Motor neuron (in vitro differentiated cells): ENCODE data around the gene CTNNA3. TPM values are rescaled to one million over a fixed set of nuclear protein-coding genes. Genes with fewer than 3 reads are reported as not detected.
A peak's percentile ranks its signal among the peaks of the same experiment; 100 is the strongest.

Source experiments
- ATAC-seq, 8 experiments: fragments of 200-7000 bp; cut with Tn5 transposase; replicated peaks in 6 of 8; 2 replicates each; pipeline ENCODE4 v1.8.0; 2021; ENCODE audit warnings: mild to moderate bottlenecking in 8 of 8, moderate library complexity in 8 of 8
- H3K27ac ChIP-seq, 2 donors: fragments of 250-450 bp; sonication (Bioruptor Pico); 2 replicates each; pipeline ENCODE4 v1.9.0; 2021; ENCODE audit warnings: antibody characterized with exemption in 2 of 2, mild to moderate bottlenecking in 2 of 2, moderate library complexity in 1 of 2
- H3K4me1 ChIP-seq, 2 donors: fragments of 250-450 bp; sonication (Bioruptor Pico); replicated peaks in 1 of 2; 2 replicates each; pipeline ENCODE4 v1.6.1; 2021; ENCODE audit warnings: antibody characterized with exemption in 2 of 2, mild to moderate bottlenecking in 2 of 2, moderate library complexity in 1 of 2
- H3K4me3 ChIP-seq, 5 donors: fragments of 250-450 bp; sonication (Bioruptor Pico); 2 replicates each; pipeline ENCODE4 v1.9.0; 2021; ENCODE audit warnings: antibody characterized with exemption in 5 of 5, mild to moderate bottlenecking in 5 of 5, moderate library complexity in 4 of 5
- WGBS, 10 experiments: fragments of 450-650 bp; shearing (Covaris generic); methylation state at CpG; one replicate each; pipeline ENCODE4 v1.0.0; 2022; 5-methylcytosine and 5-hydroxymethylcytosine counted together
- in situ Hi-C, 9 experiments: fragments of 400-800 bp; cut with MboI; loops; one replicate each; pipeline ENCODE4 v1.15.0; 2021; ENCODE audit warnings: low sequenced_read_pairs in 9 of 9, low pct_unique_long_range_greater_than_20kb in 2 of 9; ENCODE audit not compliant: unreplicated experiment in 9 of 9
- total RNA-seq, 8 experiments: library from RNA; unstranded; fragments of 300-600 nt; gene quantifications; 2 replicates each; pipeline versions ENCODE4 v1.2.3 to v1.2.4, GENCODE V29; 2022

The CTNNA3 gene
- total RNA-seq, 8 experiments from 2014 or later = 0.05 to 4.6 (median 0.48) TPM

DNA sequence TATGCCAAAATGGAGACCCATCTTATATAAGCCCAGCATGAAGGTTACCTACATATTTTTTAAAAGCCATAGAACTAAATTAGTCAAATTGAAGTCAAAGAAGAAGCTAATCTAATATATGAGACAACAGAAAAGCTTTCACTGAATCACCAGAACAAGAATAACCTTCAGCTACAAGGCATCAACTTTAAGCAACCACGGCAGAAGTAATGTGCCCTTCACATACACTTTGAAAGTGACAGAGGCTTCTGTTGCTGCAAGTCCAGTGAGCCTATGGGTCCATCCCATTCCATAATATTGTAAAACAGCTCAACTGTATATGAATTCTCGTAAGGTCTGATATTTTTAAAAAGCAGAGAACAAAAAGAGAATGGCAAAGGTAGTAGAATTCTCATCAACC lies 36.5 kb downstream of the CTNNA3 start:
- 0 to 94% (median 80%) methylated on average over 1 to 2 of the region's 2 CpGs; no CpG with 5 or more reads in 1 of the 10 experiments for WGBS, 10 experiments
- in situ Hi-C loops = no loop called here
- ATAC-seq = no peak
- Histone ChIP-seq H3K4me3 (no peak overlapping the region), H3K4me1 (no peaks in the 10 kb centered on the region), H3K27ac (no peak overlapping the region)

DNA sequence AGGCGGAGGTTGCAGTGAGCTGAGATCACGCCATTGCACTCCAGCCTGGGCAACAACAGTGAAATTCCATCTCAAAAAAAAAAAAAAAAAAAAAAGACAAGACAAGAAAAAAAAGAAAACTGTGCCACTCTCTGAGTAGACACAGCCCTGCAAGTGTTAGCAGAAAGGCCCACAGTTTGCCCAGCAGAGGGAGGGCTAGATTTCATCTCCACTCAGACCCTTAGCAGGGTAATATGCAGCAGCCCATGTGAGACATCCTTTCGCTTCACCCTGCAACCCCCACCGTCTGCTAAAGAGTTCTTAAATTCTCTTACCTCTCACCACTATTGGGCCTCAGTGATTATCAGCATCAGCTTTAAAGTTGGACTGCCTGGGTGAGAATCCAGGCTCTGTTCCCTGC lies 38.2 kb downstream of the CTNNA3 start:
- no peaks in the 10 kb centered on the region for H3K4me1 ChIP-seq
- ATAC-seq = no peak
- H3K4me3 ChIP-seq = no peak overlapping the region
- WGBS, 10 experiments = 42 to 100% (median 52%) methylated on average over 1 to 2 of the region's 4 CpGs; no CpG with 5 or more reads in 6 of the 10 experiments
- no peak overlapping the region for H3K27ac ChIP-seq
- in situ Hi-C loops = no loop called here

DNA sequence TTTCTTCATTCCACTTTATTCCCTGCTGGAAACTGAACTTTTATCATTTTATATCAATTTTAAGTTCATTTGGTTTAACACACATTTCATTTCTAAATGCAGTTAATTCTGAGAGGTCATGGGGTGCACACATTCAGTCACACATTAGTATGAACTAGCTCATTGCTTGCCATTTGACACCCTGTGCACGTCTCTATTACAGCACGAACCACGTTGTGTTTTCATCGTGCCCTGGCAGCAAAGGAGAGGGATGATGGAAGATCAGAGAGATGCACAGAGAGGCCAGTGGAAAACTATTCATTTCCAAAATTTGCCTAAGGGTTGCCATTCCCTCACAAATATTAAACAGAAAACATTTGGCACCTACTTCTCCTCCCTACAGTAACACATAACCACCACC lies 45.4 kb downstream of the CTNNA3 start:
- ATAC-seq = no peak
- Histone ChIP-seq H3K4me1 (no peaks in the 10 kb centered on the region), H3K27ac (no peak overlapping the region), H3K4me3 (no peak overlapping the region)
- 0 to 100% (median 40%) methylated on average over 1 to 4 of the region's 4 CpGs; no CpG with 5 or more reads in 4 of the 10 experiments for WGBS, 10 experiments
- in situ Hi-C loops = no loop called here

DNA sequence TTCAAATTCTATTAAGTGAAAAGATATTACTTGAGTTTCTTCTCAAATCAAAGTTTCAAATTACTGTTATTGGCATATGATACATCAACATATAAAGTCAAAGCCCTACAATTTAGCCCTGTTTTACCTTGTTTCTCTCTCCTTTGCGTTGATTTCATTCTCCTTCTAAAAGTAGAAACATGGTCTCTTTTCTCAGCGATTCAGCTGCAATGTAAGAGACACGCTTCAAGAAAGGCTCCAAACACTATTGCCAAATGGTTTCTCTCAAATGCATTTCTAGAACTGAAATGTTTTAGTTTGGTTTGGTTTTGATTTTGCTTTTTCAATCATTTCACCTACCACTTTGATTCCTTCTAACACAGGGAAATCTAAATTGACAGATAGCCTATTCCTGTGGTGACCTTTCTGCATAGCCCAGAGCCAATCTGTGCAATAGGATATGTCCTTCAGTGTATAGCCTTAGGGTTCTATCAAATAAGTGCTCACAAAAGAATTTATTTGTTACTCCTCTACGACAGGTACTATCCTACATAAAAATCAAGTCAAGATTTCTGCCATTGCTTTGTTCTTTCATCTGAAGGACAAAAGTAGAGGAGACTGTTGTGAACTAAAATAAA lies 47.3 kb downstream of the CTNNA3 start:
- Histone ChIP-seq H3K4me1 (no peaks in the 10 kb centered on the region), H3K4me3 (no peak overlapping the region), H3K27ac (no peak overlapping the region)
- in situ Hi-C loops = no loop called here
- no peak for ATAC-seq
- 22 to 94% (median 83%) methylated on average over 2 to 4 of the region's 4 CpGs for WGBS, 10 experiments

DNA sequence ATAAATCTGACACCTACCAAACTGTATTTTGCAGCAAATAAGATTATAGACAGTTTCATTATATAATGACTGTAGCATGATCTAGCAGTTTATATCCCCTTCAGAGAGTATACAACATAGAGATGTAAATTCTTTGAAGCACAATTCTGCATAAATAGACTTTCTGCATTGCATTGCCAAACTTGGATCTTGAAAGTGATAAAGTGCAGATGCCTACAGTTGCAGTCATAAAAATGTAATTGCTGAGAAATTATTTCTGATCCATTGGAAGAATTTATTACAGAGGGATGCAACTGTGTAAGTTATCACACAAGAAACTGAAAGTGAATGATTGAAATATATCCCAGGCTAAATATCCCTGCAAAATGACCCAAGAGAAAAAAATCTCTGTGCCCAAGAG lies 65.1 kb downstream of the CTNNA3 start:
- H3K27ac ChIP-seq = no peak overlapping the region
- in situ Hi-C loops = no loop called here
- ATAC-seq = no peak
- H3K4me1 ChIP-seq = no peaks in the 10 kb centered on the region
- no peak overlapping the region for H3K4me3 ChIP-seq

DNA sequence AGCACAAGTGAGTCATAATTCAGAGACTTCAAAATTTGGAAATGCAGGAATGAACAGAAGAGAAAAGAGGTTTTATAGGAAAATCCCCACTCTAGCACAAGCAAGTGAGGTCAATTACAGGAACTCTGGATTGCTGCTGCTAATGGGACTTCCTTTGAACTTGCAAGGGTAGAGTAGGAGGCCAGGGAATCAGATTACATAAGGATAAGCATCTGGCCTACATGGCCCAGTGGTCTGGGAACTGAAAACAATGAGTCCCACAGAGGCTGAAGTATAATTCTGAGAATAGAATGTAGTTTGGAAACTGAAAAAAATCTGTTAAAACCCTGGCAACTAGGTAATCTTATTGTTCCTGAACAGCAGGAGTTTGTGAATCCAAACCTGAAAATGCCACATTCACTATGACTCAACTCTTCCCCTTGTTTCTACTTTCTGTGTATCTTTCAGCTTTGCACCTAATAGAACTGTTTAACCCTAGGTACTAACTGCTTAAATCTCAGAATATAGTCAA lies 66.5 kb downstream of the CTNNA3 start:
- no peak overlapping the region for H3K4me3 ChIP-seq
- peak in 3 of 8 experiments; percentile 53 to 69 (median 60) for ATAC-seq
- in situ Hi-C loops = no loop called here
- H3K4me1 ChIP-seq = no peaks in the 10 kb centered on the region
- H3K27ac ChIP-seq = no peak overlapping the region

DNA sequence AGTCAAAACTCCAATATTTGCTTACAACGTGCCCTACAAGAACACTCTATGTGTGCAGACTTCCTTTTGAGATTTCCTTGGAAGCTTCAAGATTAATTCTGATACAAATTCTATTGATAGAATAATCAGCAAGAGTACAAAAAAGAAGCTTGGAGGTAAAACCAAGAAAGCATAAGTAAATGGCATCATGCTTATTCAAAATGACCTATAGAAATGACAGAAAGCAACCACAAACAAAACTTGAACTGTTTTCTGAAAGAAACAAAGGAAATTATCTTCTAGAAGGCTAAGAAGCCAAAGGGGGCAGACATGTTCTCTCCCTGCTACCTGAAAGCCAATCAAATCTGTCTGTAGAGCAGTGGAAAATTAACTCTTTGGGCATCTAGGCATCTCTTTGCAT lies 73.0 kb downstream of the CTNNA3 start:
- no peak overlapping the region for H3K27ac ChIP-seq
- in situ Hi-C loops = no loop called here
- no peak overlapping the region for H3K4me3 ChIP-seq
- WGBS, 10 experiments = 0 to 100% (median 63%) methylated on average over 1 of the region's 1 CpG; no CpG with 5 or more reads in 2 of the 10 experiments
- ATAC-seq = no peak
- H3K4me1 ChIP-seq = no peaks in the 10 kb centered on the region

DNA sequence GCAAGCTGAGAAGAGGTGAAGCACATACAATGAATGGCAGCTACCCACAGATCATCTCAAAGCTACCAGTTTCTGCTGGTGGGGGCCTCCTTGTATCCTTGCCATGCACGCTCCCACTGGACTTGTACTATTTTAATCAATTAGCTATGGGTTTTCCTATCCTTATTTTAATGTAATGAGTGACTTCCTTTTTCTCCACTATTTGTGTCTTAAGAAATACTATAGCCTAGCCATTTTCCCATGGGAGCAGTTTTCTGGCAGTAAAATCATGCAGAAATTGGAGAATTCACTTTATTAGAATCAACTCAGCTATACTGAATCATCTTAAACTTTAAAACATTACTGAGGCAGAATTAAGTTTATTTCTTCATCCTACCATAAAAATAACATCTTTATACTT lies 73.5 kb downstream of the CTNNA3 start:
- in situ Hi-C loops = no loop called here
- H3K27ac ChIP-seq = no peak overlapping the region
- H3K4me1 ChIP-seq = no peaks in the 10 kb centered on the region
- no peak for ATAC-seq
- no peak overlapping the region for H3K4me3 ChIP-seq
- WGBS, 10 experiments = 0 to 100% (median 80%) methylated on average over 1 of the region's 1 CpG; no CpG with 5 or more reads in 3 of the 10 experiments

DNA sequence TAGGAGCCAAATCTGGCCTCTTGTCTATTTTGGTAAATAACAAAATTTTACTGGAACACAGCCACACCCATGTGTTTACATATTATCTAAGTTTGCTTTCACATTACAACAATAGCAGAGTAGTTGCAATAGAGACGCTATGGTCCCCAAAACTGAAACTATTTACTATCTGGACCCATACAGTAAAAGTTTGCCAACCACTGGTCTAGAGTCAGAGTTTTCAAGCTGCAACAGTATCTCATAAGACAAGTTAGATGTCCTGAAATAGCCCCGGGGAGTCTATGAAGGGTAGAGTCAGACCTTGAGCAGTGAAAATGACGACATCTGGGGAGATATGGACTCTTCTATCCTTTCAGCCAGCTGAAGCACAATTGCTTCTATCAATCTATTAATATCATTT lies 74.2 kb downstream of the CTNNA3 start:
- Histone ChIP-seq H3K4me1 (no peaks in the 10 kb centered on the region), H3K27ac (no peak overlapping the region), H3K4me3 (no peak overlapping the region)
- in situ Hi-C loops = no loop called here
- 0 to 100% (median 69%) methylated on average over 1 to 3 of the region's 3 CpGs for WGBS, 10 experiments
- peak in 1 of 8 experiments; percentile 18 for ATAC-seq

DNA sequence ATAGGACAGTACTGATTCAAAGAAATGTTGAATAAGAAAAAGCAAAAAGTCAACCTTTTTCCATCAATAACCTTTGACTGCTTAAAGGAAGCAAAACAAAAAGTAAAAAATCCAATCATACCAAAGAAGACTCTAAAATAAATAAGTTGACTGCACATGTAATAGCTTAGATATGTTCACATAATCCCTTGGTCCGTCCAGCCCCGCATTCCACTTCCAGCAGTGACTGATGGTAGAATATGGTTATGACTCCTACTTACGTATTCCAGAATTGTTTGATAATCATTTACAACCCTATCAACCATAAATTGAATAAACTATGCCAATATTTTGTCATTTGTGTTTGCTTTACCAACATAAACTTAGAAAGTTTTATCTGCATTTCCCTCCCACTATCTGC lies 77.9 kb downstream of the CTNNA3 start:
- WGBS, 10 experiments = 0 to 100% (median 83%) methylated on average over 1 to 3 of the region's 3 CpGs; no CpG with 5 or more reads in 1 of the 10 experiments
- in situ Hi-C loops = no loop called here
- no peak for ATAC-seq

DNA sequence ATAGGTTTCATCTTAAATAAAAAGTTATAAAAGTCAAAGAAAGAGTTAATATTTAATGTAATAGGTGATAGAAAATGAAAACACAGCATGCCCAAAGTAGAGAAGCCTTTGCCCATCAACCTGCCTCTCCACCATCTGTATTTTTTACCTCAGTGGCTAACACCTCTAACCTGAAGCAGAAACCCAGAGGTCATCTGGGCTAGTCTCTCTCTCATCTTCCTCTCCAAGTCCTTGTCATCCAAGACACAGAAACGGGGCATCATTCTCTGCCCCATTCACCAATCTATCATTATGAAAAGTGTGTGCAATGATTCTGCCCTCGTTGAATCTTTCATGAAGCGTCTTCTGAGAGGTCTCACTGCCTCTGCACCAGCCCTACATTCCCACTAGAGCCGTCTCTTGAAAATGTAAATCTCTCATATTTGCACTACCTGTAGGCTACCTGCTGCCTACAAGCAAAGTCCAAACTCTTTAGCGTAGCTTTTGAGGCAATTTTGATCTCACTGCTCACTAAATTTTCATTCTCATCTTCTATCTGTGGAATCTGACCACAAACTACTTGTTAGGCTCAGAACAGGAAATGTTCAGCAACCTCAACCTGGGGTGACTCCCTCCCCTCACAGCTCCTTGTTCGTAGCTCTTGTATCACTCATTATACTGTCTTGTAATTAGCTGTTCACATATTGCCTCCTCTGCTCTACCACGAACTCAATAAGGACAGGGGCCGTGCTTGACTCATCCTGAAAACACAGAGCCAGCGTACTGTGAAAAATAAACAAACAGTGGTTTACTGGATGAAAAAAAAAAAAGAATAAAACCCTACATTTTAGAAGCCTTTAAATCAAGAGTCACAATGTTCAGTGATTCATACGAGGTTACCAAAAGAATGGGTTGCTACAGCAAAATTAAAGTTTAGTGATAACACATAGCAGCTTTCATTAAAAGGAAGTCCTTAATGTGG lies 83.1 kb downstream of the CTNNA3 start:
- Histone ChIP-seq H3K4me3 (no peak overlapping the region), H3K27ac (no peak overlapping the region), H3K4me1 (peaks cover 9 to 11% of the 10 kb centered on the region in 2 donors)
- no peak for ATAC-seq
- in situ Hi-C loops = no loop called here
- 0 to 97% (median 90%) methylated on average over 1 to 10 of the region's 10 CpGs for WGBS, 10 experiments

More for the DNA sequence above, 77.9 kb downstream of the CTNNA3 start:
- Histone ChIP-seq H3K27ac (no peak overlapping the region), H3K4me3 (no peak overlapping the region), H3K4me1 (no peaks in the 10 kb centered on the region)

DNA sequence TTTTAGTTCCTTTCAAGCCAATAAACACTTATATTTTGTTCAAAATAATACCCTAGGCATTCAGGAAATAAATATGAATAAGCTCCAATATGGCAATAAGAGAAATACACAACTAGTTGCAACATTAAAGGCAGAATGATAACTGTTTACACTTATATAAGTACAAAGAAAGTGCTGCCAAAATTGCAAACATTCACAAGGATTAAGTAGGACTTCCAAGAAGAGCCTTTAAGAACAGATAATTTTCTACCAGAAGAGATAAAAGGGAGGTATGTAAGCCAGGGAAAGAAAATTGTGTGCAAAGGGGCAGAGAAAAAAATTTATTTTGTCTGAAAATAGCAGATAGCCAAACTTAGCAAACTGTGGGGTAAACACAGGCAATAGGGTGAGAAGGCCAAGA lies 83.8 kb downstream of the CTNNA3 start:
- ATAC-seq = no peak
- Histone ChIP-seq H3K4me1 (peaks cover 9 to 11% of the 10 kb centered on the region in 2 donors), H3K4me3 (no peak overlapping the region), H3K27ac (no peak overlapping the region)
- in situ Hi-C loops = no loop called here

DNA sequence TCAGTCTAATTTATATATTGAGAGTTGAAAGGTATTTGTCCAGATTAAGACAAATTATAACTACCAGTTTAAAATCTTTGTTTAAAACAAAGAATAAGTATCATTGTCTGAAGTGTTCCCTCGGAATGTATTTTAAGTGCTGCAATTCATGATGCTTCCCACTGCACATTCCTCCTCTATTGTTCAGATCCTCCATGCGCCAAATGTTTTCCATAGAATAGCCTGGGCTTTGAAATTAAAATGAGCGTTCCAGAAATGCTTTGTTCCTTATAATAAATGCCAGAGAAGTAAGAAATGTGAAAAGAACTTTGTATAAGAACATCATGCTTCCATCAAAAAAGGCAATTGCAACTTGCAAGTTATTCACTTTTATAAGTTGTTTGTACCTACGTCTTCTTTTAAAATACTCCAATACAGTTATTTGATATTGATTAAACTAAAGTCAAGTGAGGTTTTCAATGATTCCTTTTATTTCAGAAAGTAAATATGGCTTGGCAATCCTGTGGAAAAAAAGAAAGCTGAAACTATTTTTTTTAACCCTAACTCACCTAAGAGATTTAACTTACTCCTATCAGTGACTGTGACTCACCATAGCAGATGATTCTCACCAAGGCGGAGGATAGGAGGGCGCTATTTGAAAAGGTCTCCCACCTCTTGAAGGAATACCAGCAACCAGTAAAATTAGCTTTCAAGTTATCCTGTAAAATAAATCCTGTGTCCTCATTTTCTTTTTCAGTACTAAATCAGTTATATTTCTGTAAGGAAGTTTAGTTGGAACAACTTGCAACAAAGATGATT lies 85.8 kb downstream of the CTNNA3 start:
- Histone ChIP-seq H3K4me1 (peaks cover 9 to 11% of the 10 kb centered on the region in 2 donors), H3K4me3 (no peak overlapping the region), H3K27ac (no peak overlapping the region)
- peak in 5 of 8 experiments; percentile 59 to 73 (median 69) for ATAC-seq
- in situ Hi-C loops = no loop called here
- 3 to 80% (median 35%) methylated on average over 3 to 6 of the region's 6 CpGs for WGBS, 10 experiments
